ENCODE results near the gene TM4SF4. TPM values are rescaled to one million over a fixed set of nuclear protein-coding genes. Genes with fewer than 3 reads are reported as not detected.

Gene TM4SF4
- total and polyA plus RNA-seq, 7 donors = 0.07 to 0.66 (median 0.13) TPM; not detected in 4

- Histone ChIP-seq H3K9me3 (no peaks in the 10 kb centered on the region), H3K36me3 (ENCODE audit: insufficient read depth in 1 of 2, low read depth in 1 of 2) (no peaks in the 10 kb centered on the region), H3K27me3 (ENCODE audit: insufficient read depth in 3 of 3, low read length in 2 of 3) (no peaks in the 10 kb centered on the region), H3K4me3 (no peak overlapping the region), H3K4me1 (peaks cover 43% of the 10 kb centered on the region), H3K27ac (no peak overlapping the region)
- no peak for DNase-seq
- TF ChIP-seq, protein P1, sequence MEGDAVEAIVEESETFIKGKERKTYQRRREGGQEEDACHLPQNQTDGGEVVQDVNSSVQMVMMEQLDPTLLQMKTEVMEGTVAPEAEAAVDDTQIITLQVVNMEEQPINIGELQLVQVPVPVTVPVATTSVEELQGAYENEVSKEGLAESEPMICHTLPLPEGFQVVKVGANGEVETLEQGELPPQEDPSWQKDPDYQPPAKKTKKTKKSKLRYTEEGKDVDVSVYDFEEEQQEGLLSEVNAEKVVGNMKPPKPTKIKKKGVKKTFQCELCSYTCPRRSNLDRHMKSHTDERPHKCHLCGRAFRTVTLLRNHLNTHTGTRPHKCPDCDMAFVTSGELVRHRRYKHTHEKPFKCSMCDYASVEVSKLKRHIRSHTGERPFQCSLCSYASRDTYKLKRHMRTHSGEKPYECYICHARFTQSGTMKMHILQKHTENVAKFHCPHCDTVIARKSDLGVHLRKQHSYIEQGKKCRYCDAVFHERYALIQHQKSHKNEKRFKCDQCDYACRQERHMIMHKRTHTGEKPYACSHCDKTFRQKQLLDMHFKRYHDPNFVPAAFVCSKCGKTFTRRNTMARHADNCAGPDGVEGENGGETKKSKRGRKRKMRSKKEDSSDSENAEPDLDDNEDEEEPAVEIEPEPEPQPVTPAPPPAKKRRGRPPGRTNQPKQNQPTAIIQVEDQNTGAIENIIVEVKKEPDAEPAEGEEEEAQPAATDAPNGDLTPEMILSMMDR (IDR thresholded peaks at IDR 0.05) = no peak
- intact Hi-C loops (cut with DNase I) = loop anchor here (5.0 to 10.0 kb wide), 3 partner anchors 124 to 521 kb away; no protein-coding TSS in a partner anchor
- 91 to 93% (median 93%) methylated on average over 4 of the region's 4 CpGs for WGBS, 3 donors
- ATAC-seq = no peak
These were observed 1.7 kb downstream of the TM4SF4 start for GRCh38 chr3:149476225-149476624.

GRCh38 chr3:149479621-149480325, 5.3 kb downstream of the TM4SF4 start:
- Histone ChIP-seq H3K27me3 (ENCODE audit: insufficient read depth in 3 of 3, low read length in 2 of 3) (no peaks in the 10 kb centered on the region), H3K9me3 (no peaks in the 10 kb centered on the region), H3K36me3 (ENCODE audit: insufficient read depth in 1 of 2, low read depth in 1 of 2) (no peaks in the 10 kb centered on the region), H3K4me3 (no peak overlapping the region), H3K27ac (peak overlapping the region; percentile 64), H3K4me1 (peaks cover 16% of the 10 kb centered on the region)
- ATAC-seq = peak in 3 of 4 donors; percentile 31 to 48 (median 43)
- TF ChIP-seq, protein P1 (IDR thresholded peaks at IDR 0.05) = no peak
- WGBS, 3 donors = 52 to 68% (median 65%) methylated on average over 14 of the region's 14 CpGs
- intact Hi-C loops (cut with DNase I) = loop anchor here (2.0 to 10.0 kb wide), 6 partner anchors 87 to 525 kb away; no protein-coding TSS in a partner anchor
- DNase-seq = no peak

DNA sequence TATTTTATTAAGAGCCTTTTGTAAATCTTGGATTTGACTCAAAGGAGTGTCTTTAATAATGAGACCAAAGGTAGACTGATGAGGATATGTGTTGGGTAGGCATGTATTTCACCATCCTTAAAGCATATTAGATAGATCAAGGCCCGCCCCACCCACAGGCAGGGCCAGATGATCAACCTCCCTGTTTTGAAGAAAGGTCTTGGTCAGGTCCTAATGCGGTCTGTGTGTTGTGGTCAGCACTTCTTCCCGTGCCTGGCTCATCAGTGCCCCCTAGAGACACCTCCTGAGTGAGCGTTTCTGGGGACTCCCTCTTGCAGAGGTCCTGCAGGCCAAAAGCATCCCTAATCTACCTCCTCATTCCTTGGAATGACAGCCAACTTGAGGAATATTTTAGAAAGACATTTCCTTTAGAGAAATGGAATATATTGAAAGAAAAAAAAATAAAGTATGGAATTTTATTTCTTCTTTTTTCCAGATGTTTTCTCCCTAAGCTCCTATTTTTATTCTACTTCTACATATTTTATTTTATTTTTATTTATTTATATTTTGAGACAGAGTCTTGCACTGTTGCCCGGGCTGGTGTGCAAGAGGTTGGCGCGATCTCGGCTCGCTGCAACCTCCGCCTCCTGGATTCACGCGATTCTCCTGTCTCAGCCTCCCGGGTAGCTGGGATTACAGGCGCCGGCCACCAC, 6.0 kb downstream of the TM4SF4 start:
- ATAC-seq = peak; percentile 96 to 99 (median 97)
- intact Hi-C loops (cut with DNase I) = loop anchor here (2.0 to 10.0 kb wide), 3 partner anchors 88 to 366 kb away; no protein-coding TSS in a partner anchor
- H3K9me3 ChIP-seq = no peaks in the 10 kb centered on the region
- H3K4me3 ChIP-seq = no peak overlapping the region
- no peaks in the 10 kb centered on the region for H3K36me3 ChIP-seq (ENCODE audit: insufficient read depth in 1 of 2, low read depth in 1 of 2)
- TF ChIP-seq, protein P1 (IDR thresholded peaks at IDR 0.05) = peak; percentile 92
- H3K4me1 ChIP-seq = peaks cover 13% of the 10 kb centered on the region
- DNase-seq = peak; percentile 79 to 83
- H3K27me3 ChIP-seq (ENCODE audit: insufficient read depth in 3 of 3, low read length in 2 of 3) = no peaks in the 10 kb centered on the region
- H3K27ac ChIP-seq = peak overlapping the region; percentile 64
- WGBS, 3 donors = 70 to 78% (median 76%) methylated on average over 15 of the region's 15 CpGs

DNA sequence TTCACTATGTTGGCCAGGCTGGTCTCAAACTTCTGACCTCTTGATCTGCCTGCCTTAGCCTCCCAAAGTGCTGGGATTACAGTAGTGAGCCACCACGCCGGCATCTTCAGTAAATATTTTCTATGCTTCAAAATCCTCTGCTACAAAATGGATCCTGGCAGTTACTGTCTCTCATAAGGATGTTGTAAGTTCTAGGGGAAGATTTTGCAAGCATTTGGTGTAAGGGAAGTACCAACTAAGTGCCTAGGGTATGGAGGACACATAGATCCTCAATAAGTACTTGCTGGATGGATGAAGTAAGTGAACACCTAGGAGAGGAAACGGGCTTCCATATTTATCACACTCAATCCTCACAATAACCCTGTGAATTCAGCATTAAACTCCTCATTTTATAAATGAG, 6.6 kb downstream of the TM4SF4 start:
- no peak overlapping the region for H3K27ac ChIP-seq
- peaks cover 13% of the 10 kb centered on the region for H3K4me1 ChIP-seq
- no peak for ATAC-seq
- H3K36me3 ChIP-seq (ENCODE audit: insufficient read depth in 1 of 2, low read depth in 1 of 2) = no peaks in the 10 kb centered on the region
- H3K4me3 ChIP-seq = no peak overlapping the region
- DNase-seq = no peak
- 86 to 94% (median 87%) methylated on average over 3 of the region's 3 CpGs for WGBS, 3 donors
- H3K9me3 ChIP-seq = no peaks in the 10 kb centered on the region
- TF ChIP-seq, protein P1 (IDR thresholded peaks at IDR 0.05) = no peak
- intact Hi-C loops (cut with DNase I) = loop anchor here (2.0 to 10.0 kb wide), 3 partner anchors 88 to 366 kb away; no protein-coding TSS in a partner anchor
- H3K27me3 ChIP-seq (ENCODE audit: insufficient read depth in 3 of 3, low read length in 2 of 3) = no peaks in the 10 kb centered on the region
